ENCODE measurements around the gene AHCTF1. TPM values are rescaled to one million over a fixed set of nuclear protein-coding genes. Genes with fewer than 3 reads are reported as not detected.
"Not testable (repeated sequence)": the region's sequence is repeated elsewhere in the genome, so short reads cannot be mapped to it uniquely, and the experiment has no call there.

Gene AHCTF1
- total RNA-seq, 1 donor from 2014 or later, result 25.2 TPM

DNA sequence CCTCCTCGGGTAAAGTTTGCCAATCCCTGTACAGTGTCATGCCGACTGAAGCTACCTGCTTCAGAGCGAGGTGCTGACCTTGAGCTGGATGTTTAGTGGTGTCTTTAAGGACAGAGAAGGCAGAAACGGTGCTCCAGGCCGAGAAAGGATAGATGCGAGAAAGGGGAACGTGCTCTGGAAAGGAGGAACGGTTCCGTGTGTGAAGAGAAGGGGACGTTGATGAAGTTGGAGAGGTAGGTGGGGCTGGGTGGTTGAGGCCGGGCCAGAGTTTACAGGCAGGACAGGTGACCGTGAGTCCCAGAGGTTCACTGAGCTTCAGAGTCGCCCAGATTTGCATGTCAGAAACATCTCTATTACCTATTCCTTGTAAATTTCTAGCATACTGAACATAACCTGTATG lies 116.9 kb downstream of the AHCTF1 start:
- Mint-ChIP-seq H3K27ac (ENCODE audit: unreplicated experiment) (no peak overlapping the region), H3K4me3 (ENCODE audit: unreplicated experiment) (no peak overlapping the region), H3K36me3 (ENCODE audit: unreplicated experiment) (no peaks in the 10 kb centered on the region), H3K9me3 (ENCODE audit: unreplicated experiment) (no peaks in the 10 kb centered on the region), H3K27me3 (ENCODE audit: unreplicated experiment) (no peaks in the 10 kb centered on the region), H3K4me1 (ENCODE audit: low read depth, unreplicated experiment) (no peaks in the 10 kb centered on the region)
- TF ChIP-seq CTCF (IDR thresholded peaks at IDR 0.05; ENCODE audit: partially characterized antibody, unreplicated experiment), result no peak
- DNase-seq, result no peak

DNA sequence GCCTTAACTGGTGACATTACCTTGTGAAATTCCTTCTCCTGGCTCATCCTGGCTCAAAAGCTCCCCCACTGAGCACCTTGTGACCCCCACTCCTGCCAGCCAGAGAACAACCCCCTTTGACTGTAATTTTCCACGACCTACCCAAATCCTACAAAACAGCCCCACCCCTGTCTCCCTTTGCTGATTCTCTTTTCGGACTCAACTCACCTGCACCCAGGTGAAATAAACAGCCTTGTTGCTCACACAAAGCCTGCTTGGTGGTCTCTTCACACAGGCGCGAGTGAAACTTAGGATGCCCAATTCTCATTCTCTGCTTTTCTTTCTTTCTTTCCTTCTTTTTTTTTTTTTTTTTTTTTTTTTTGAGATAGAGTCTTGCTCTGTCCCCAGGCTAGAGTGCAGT lies 118.4 kb downstream of the AHCTF1 start:
- not testable (repeated sequence) for H3K27ac Mint-ChIP-seq (ENCODE audit: unreplicated experiment); H3K27me3 Mint-ChIP-seq (ENCODE audit: unreplicated experiment); DNase-seq; H3K36me3 Mint-ChIP-seq (ENCODE audit: unreplicated experiment); H3K4me3 Mint-ChIP-seq (ENCODE audit: unreplicated experiment); H3K9me3 Mint-ChIP-seq (ENCODE audit: unreplicated experiment); H3K4me1 Mint-ChIP-seq (ENCODE audit: low read depth, unreplicated experiment)

- TF ChIP-seq CTCF (IDR thresholded peaks at IDR 0.05; ENCODE audit: partially characterized antibody, unreplicated experiment), result no peak
- no peaks in the 10 kb centered on the region for H3K27me3 Mint-ChIP-seq (ENCODE audit: unreplicated experiment)
- no peak overlapping the region for H3K4me3 Mint-ChIP-seq (ENCODE audit: unreplicated experiment)
- no peak overlapping the region for H3K27ac Mint-ChIP-seq (ENCODE audit: unreplicated experiment)
- no peaks in the 10 kb centered on the region for H3K36me3 Mint-ChIP-seq (ENCODE audit: unreplicated experiment)
- no peaks in the 10 kb centered on the region for H3K4me1 Mint-ChIP-seq (ENCODE audit: low read depth, unreplicated experiment)
- no peak for DNase-seq
- H3K9me3 Mint-ChIP-seq (ENCODE audit: unreplicated experiment), result no peaks in the 10 kb centered on the region
Measured at GRCh38 chr1:246811985-246812384, 119.8 kb downstream of the AHCTF1 start.

DNA sequence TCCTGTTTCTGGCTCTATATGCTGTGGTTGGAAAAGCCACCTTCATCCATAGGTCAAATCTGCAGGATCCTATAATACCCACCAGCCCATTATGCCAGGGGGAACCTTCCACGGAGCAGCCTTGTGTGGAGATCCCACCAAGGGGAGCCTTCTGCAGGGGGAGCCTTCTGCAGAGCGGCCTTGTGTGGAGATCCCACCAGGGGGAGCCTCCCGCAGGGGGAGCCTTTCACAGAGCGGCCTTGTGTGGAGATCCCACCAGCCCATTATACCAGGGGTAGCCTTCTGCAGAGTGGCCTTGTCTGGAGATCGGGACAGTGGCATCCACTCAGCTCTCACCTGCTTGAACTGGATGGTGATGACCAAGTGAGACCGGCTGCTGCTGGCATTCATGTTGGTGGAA lies 122.3 kb downstream of the AHCTF1 start:
- no peaks in the 10 kb centered on the region for H3K4me1 Mint-ChIP-seq (ENCODE audit: low read depth, unreplicated experiment)
- H3K36me3 Mint-ChIP-seq (ENCODE audit: unreplicated experiment), result no peaks in the 10 kb centered on the region
- no peak overlapping the region for H3K4me3 Mint-ChIP-seq (ENCODE audit: unreplicated experiment)
- no peak for TF ChIP-seq CTCF (IDR thresholded peaks at IDR 0.05; ENCODE audit: partially characterized antibody, unreplicated experiment)
- H3K27ac Mint-ChIP-seq (ENCODE audit: unreplicated experiment), result no peak overlapping the region
- H3K27me3 Mint-ChIP-seq (ENCODE audit: unreplicated experiment), result no peaks in the 10 kb centered on the region
- DNase-seq, result no peak
- no peaks in the 10 kb centered on the region for H3K9me3 Mint-ChIP-seq (ENCODE audit: unreplicated experiment)

GRCh38 chr1:246805135-246805716 lies 126.5 kb downstream of the AHCTF1 start:
- TF ChIP-seq CTCF (IDR thresholded peaks at IDR 0.05; ENCODE audit: partially characterized antibody, unreplicated experiment), result no peak
- no peaks in the 10 kb centered on the region for H3K27me3 Mint-ChIP-seq (ENCODE audit: unreplicated experiment)
- H3K4me1 Mint-ChIP-seq (ENCODE audit: low read depth, unreplicated experiment), result no peaks in the 10 kb centered on the region
- no peak overlapping the region for H3K27ac Mint-ChIP-seq (ENCODE audit: unreplicated experiment)
- no peaks in the 10 kb centered on the region for H3K36me3 Mint-ChIP-seq (ENCODE audit: unreplicated experiment)
- H3K4me3 Mint-ChIP-seq (ENCODE audit: unreplicated experiment), result no peak overlapping the region
- no peak for DNase-seq
- H3K9me3 Mint-ChIP-seq (ENCODE audit: unreplicated experiment), result no peaks in the 10 kb centered on the region
